HepG2 (cell line): ENCODE measurements around the gene ACTN1. TPM values are rescaled to one million over a fixed set of nuclear protein-coding genes. Genes with fewer than 3 reads are reported as not detected.

ENCODE experiments used
- ATM ChIP-seq: fragments of 450-650 bp; IDR thresholded peaks from 2 replicates; pipeline ENCODE4 v1.7.1; 2017; ENCODE audit warnings: mild to moderate bottlenecking, borderline replicate concordance
- CBX1 ChIP-seq: IDR thresholded peaks from one replicate; pipeline ENCODE4 v1.6.1; 2016; ENCODE audit warnings: antibody characterized with exemption, low read depth
- CCDC6 ChIP-seq: sonication (generic); formaldehyde crosslinking; IDR thresholded peaks from 2 replicates; pipeline ENCODE4 v1.8.1; 2022; ENCODE audit warnings: mild to moderate bottlenecking, missing genetic modification reagents, moderate library complexity
- CENPX ChIP-seq: sonication (generic); formaldehyde crosslinking; IDR thresholded peaks from 2 replicates; pipeline ENCODE4 v1.9.0; 2021; ENCODE audit warnings: mild to moderate bottlenecking, missing genetic modification reagents, moderate library complexity
- CHCHD3 ChIP-seq: sonication (generic); formaldehyde crosslinking; IDR thresholded peaks from 2 replicates; pipeline ENCODE4 v1.8.0; 2022; ENCODE audit warnings: mild to moderate bottlenecking, missing genetic modification reagents, moderate library complexity
- CHD4 ChIP-seq: fragments of 200-600 bp; sonication (generic); IDR thresholded peaks from 2 replicates; pipeline ENCODE4 v1.7.0; 2017; ENCODE audit warnings: mild to moderate bottlenecking, low read length, borderline replicate concordance
- ELF1 ChIP-seq: sonication (generic); formaldehyde crosslinking; IDR thresholded peaks from 2 replicates; pipeline ENCODE4 v1.4.0; 2020; ENCODE audit warnings: missing genetic modification reagents
- ELF3 ChIP-seq: IDR thresholded peaks from 2 replicates; pipeline ENCODE4 v1.6.1; 2016; ENCODE audit warnings: missing genetic modification reagents, missing compliant biosample characterization
- ESRRA ChIP-seq: sonication (generic); formaldehyde crosslinking; IDR thresholded peaks from 2 replicates; pipeline ENCODE4 v1.5.1; 2020; ENCODE audit warnings: mild to moderate bottlenecking, low read depth, missing genetic modification reagents
- ETV5 ChIP-seq: IDR thresholded peaks from 2 replicates; pipeline ENCODE4 v1.6.1; 2018; ENCODE audit warnings: missing biosample characterization, missing genetic modification reagents, inconsistent platforms, borderline replicate concordance
- FOXJ3 ChIP-seq: sonication (generic); formaldehyde crosslinking; IDR thresholded peaks from 2 replicates; pipeline ENCODE4 v1.4.0; 2020; ENCODE audit warnings: missing genetic modification reagents, mild to moderate bottlenecking, borderline replicate concordance
- FOXM1 ChIP-seq: sonication (generic); formaldehyde crosslinking; IDR thresholded peaks from 2 replicates; pipeline ENCODE4 v1.5.0; 2020; ENCODE audit warnings: missing genetic modification reagents
- HNF4A ChIP-seq: sonication (generic); formaldehyde crosslinking; IDR thresholded peaks from 2 replicates; pipeline ENCODE4 v1.4.0; 2020; ENCODE audit warnings: missing genetic modification reagents
- IRF2 ChIP-seq: IDR thresholded peaks from 2 replicates; pipeline ENCODE4 v1.6.1; 2018; ENCODE audit warnings: missing genetic modification reagents, missing compliant biosample characterization
- KDM4B ChIP-seq: sonication (generic); formaldehyde crosslinking; IDR thresholded peaks from 2 replicates; pipeline ENCODE4 v1.4.0; 2020; ENCODE audit warnings: missing genetic modification reagents
- KDM6A ChIP-seq: IDR thresholded peaks from 2 replicates; pipeline ENCODE4 v1.6.1; 2016; ENCODE audit warnings: low read depth
- KLF11 ChIP-seq: IDR thresholded peaks from 2 replicates; pipeline ENCODE4 v1.6.1; 2016; ENCODE audit warnings: missing compliant biosample characterization
- NCOR1 ChIP-seq: fragments of 200-600 bp; sonication (generic); IDR thresholded peaks from 2 replicates; pipeline ENCODE4 v1.7.0; 2017; ENCODE audit warnings: antibody characterized with exemption, low read length, borderline replicate concordance
- NR2F2 ChIP-seq: IDR thresholded peaks from 2 replicates; pipeline ENCODE4 v1.6.1; 2012; ENCODE audit warnings: low read depth, inconsistent platforms, borderline replicate concordance
- PITX1 ChIP-seq: sonication (generic); formaldehyde crosslinking; IDR thresholded peaks from 2 replicates; pipeline ENCODE4 v1.5.1; 2020; ENCODE audit warnings: mild to moderate bottlenecking, missing genetic modification reagents
- RAD21 ChIP-seq: fragments of 450-650 bp; formaldehyde crosslinking; IDR thresholded peaks from 2 replicates; pipeline ENCODE4 v1.5.0; 2020; ENCODE audit warnings: mild to moderate bottlenecking
- REPIN1 ChIP-seq: sonication (generic); formaldehyde crosslinking; IDR thresholded peaks from 2 replicates; pipeline ENCODE4 v1.8.0; 2022; ENCODE audit warnings: missing genetic modification reagents, low read depth, mild to moderate bottlenecking, borderline replicate concordance
- SAP130 ChIP-seq: IDR thresholded peaks from 2 replicates; pipeline ENCODE4 v1.6.1; 2016; ENCODE audit warnings: low read depth
- SOX5 ChIP-seq: IDR thresholded peaks from 2 replicates; pipeline ENCODE4 v1.6.1; 2016; ENCODE audit warnings: borderline replicate concordance
- SYNCRIP ChIP-seq: fragments of 200-400 bp; formaldehyde crosslinking; IDR thresholded peaks from 2 replicates; pipeline ENCODE4 v1.6.1; 2018; ENCODE audit warnings: mild to moderate bottlenecking, low read depth, low read length; ENCODE audit not compliant: insufficient read depth
- TBP ChIP-seq: sonication (generic); formaldehyde crosslinking; IDR thresholded peaks from 2 replicates; pipeline ENCODE4 v1.5.0; 2020; ENCODE audit warnings: missing genetic modification reagents
- TCF7 ChIP-seq: sonication (generic); IDR thresholded peaks from 2 replicates; pipeline ENCODE4 v1.6.1; 2016; ENCODE audit warnings: antibody characterized with exemption, low read depth
- TEAD3 ChIP-seq: optimal IDR thresholded peaks from 2 replicates; pipeline ENCODE3; 2016; ENCODE audit warnings: borderline replicate concordance
- YEATS4 ChIP-seq: sonication (generic); formaldehyde crosslinking; IDR thresholded peaks from 2 replicates; pipeline ENCODE4 v1.4.0; 2020; ENCODE audit warnings: missing genetic modification reagents, borderline replicate concordance
- ZKSCAN8 ChIP-seq: IDR thresholded peaks from 2 replicates; pipeline ENCODE4 v1.6.1; 2016; ENCODE audit warnings: borderline replicate concordance, missing genetic modification reagents, missing compliant biosample characterization
- ZNF501 ChIP-seq: sonication (generic); formaldehyde crosslinking; IDR thresholded peaks from 2 replicates; pipeline ENCODE4 v1.5.1; 2020; ENCODE audit warnings: mild to moderate bottlenecking, moderate library complexity, missing genetic modification reagents
- ZNF557 ChIP-seq: sonication (generic); formaldehyde crosslinking; IDR thresholded peaks from 2 replicates; pipeline ENCODE4 v1.4.0; 2020; ENCODE audit warnings: missing genetic modification reagents
- ZNF605 ChIP-seq: sonication (generic); formaldehyde crosslinking; IDR thresholded peaks from 2 replicates; pipeline ENCODE4 v1.8.0; 2022; ENCODE audit warnings: mild to moderate bottlenecking, missing genetic modification reagents
- ZNF788 ChIP-seq: sonication (generic); formaldehyde crosslinking; IDR thresholded peaks from 2 replicates; pipeline ENCODE4 v1.5.0; 2020; ENCODE audit warnings: mild to moderate bottlenecking, missing genetic modification reagents, borderline replicate concordance
- ZNF878 ChIP-seq: sonication (generic); formaldehyde crosslinking; IDR thresholded peaks from 2 replicates; pipeline ENCODE4 v1.8.1; 2023; ENCODE audit warnings: mild to moderate bottlenecking, missing genetic modification reagents, moderate library complexity
- ZSCAN20 ChIP-seq: sonication (generic); formaldehyde crosslinking; IDR thresholded peaks from 2 replicates; pipeline ENCODE4 v1.4.0; 2020; ENCODE audit warnings: missing genetic modification reagents, mild to moderate bottlenecking, borderline replicate concordance
- polyA plus RNA-seq, 8 experiments: library from polyadenylated mRNA; depleted of rRNA in 3 of 8; stranded (reverse) in 7 of 8; unstranded in 1 of 8; fragments of >200 nt; fragmentation: Illumina TruSeq in 4 of 8; extraction: Trizol in 4 of 8; gene quantifications; 2 replicates each; pipeline versions ENCODE4 v1.2.1 to v1.2.3, GENCODE V29; 2011 to 2016; ENCODE audit warnings: low read depth in 4 of 8, missing spikeins in 1 of 8, mixed read lengths in 1 of 8; ENCODE audit not compliant: insufficient read depth in 1 of 8
- total RNA-seq, 5 experiments: library from RNA; depleted of rRNA; stranded (reverse); fragments of >200 nt; fragmentation: Illumina TruSeq; extraction: Trizol; gene quantifications; 2 replicates each; pipeline ENCODE4 v1.2.3, GENCODE V29; 2016; ENCODE audit warnings: low read depth in 1 of 5
- TF ChIP-seq, protein P1 (sequence below): sonication (generic); formaldehyde crosslinking; IDR thresholded peaks from 2 replicates; pipeline ENCODE4 v1.4.0; 2020; ENCODE audit warnings: missing genetic modification reagents, borderline replicate concordance

The ACTN1 gene
- total and polyA plus RNA-seq, 2 of the 13 experiments (the other 11 are each of a cell fraction or from before 2014, with no cell fraction given): 58.6 to 162 TPM

- TF ChIP-seq SYNCRIP (no peak), ZKSCAN8 (CRISPR knock-in tag) (peak; percentile 45; the same call in 1 of the 2 replicates), ETV5 (CRISPR knock-in tag) (peak; percentile 26; the same call in 1 of the 2 replicates), NCOR1 (no peak), CHCHD3 (CRISPR knock-in tag) (no peak), ZNF878 (CRISPR knock-in tag) (no peak), KDM4B (CRISPR knock-in tag) (no peak), FOXJ3 (CRISPR knock-in tag) (no peak), CCDC6 (CRISPR knock-in tag) (no peak), ELF3 (CRISPR knock-in tag) (no peak), CHD4 (no peak), NR2F2 (no peak), ZSCAN20 (no peak), KDM6A (no peak), REPIN1 (no peak), SAP130 (CRISPR knock-in tag) (peak; percentile 54), ATM (no peak), CENPX (no peak), HNF4A (CRISPR knock-in tag) (no peak), ESRRA (CRISPR knock-in tag) (no peak), FOXM1 (CRISPR knock-in tag) (no peak), SOX5 (CRISPR knock-in tag) (no peak), CBX1 (no peak), ZNF788 (CRISPR knock-in tag) (0 out of 2 replicates have a peak, but pooled peaks have one; percentile 21), ZNF605 (CRISPR knock-in tag) (no peak), KLF11 (CRISPR knock-in tag) (no peak), IRF2 (CRISPR knock-in tag) (0 out of 2 replicates have a peak, but pooled peaks have one; percentile 50), ZNF501 (0 out of 2 replicates have a peak, but pooled peaks have one; percentile 23), YEATS4 (CRISPR knock-in tag) (no peak), TCF7 (no peak), ZNF557 (CRISPR knock-in tag) (no peak), RAD21 (CRISPR knock-in tag) (peak; percentile 69; the same call in 1 of the 2 replicates), PITX1 (no peak), TBP (no peak), TEAD3 (CRISPR knock-in tag) (peak; percentile 63), ELF1 (CRISPR knock-in tag) (no peak)
- TF ChIP-seq, protein P1, sequence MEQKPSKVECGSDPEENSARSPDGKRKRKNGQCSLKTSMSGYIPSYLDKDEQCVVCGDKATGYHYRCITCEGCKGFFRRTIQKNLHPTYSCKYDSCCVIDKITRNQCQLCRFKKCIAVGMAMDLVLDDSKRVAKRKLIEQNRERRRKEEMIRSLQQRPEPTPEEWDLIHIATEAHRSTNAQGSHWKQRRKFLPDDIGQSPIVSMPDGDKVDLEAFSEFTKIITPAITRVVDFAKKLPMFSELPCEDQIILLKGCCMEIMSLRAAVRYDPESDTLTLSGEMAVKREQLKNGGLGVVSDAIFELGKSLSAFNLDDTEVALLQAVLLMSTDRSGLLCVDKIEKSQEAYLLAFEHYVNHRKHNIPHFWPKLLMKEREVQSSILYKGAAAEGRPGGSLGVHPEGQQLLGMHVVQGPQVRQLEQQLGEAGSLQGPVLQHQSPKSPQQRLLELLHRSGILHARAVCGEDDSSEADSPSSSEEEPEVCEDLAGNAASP (CRISPR knock-in tag): 0 out of 2 replicates have a peak, but pooled peaks have one; percentile 36
These were observed 23.0 kb upstream of the ACTN1 start (continued) for GRCh38 chr14:69002069-69002468.
